Endothelial cell of umbilical vein (primary cell): ENCODE results near the gene C9orf153. TPM values are rescaled to one million over a fixed set of nuclear protein-coding genes. Genes with fewer than 3 reads are reported as not detected.

ENCODE experiments used
- BruUV-seq: library from RNA; stranded (reverse); fragments of 400-500 nt; replicated peaks from 2 replicates; lab custom pipeline; 2021; lab: Mats Ljungman, UMichigan
- CTCF ChIA-PET: fragments of 300-600, 350-600 bp; sonication (Branson Sonifier 250); formaldehyde crosslinking; loops from one replicate; lab custom pipeline; 2021; ENCODE audit warnings: antibody characterized with exemption, inconsistent platforms; lab: Charles Lee
- POLR2A ChIA-PET: fragments of 300-600, 350-600 bp; sonication (Branson Sonifier 250); formaldehyde crosslinking; loops from one replicate; lab custom pipeline; 2021; ENCODE audit warnings: antibody characterized with exemption, inconsistent platforms; lab: Charles Lee
- DNase-seq: peaks from one replicate; pipeline ENCODE4 v3.0.0-alpha.2; 2011; ENCODE audit warnings: low read depth, low spot score
- FAIRE-seq: peaks from 2 replicates; lab custom pipeline; 2011; peaks lifted over from hg19 to GRCh38; lab: Jason Lieb, UNC
- H2AFZ ChIP-seq: 2 replicates; pipeline ENCODE4 v1.6.0; 2012; ENCODE audit warnings: low read depth, low read length, control low read depth, inconsistent platforms
- H3K27ac ChIP-seq: 2 replicates; pipeline ENCODE4 v1.5.1; 2011; ENCODE audit warnings: low read depth, mild to moderate bottlenecking, control low read depth, low read length, moderate library complexity; ENCODE audit not compliant: insufficient read depth
- H3K27me3 ChIP-seq, 2 experiments: 2 replicates each; pipeline versions ENCODE4 v1.6.0 to v1.6.1; 2011; ENCODE audit warnings: low read length in 2 of 2, mixed read lengths in 1 of 2; ENCODE audit not compliant: control insufficient read depth in 2 of 2, insufficient read depth in 2 of 2
- H3K36me3 ChIP-seq, 2 experiments: 2 replicates in 1 of 2; 3 replicates in 1 of 2; pipeline ENCODE4 v1.5.1; 2011; ENCODE audit warnings: low read length in 2 of 2, mild to moderate bottlenecking in 1 of 2, moderate library complexity in 1 of 2; ENCODE audit not compliant: control insufficient read depth in 2 of 2, insufficient read depth in 2 of 2; ENCODE audit errors: extremely low read depth in 1 of 2
- H3K4me1 ChIP-seq: 3 replicates; pipeline ENCODE4 v1.5.1; 2011; ENCODE audit warnings: mild to moderate bottlenecking, low read length; ENCODE audit not compliant: control insufficient read depth, insufficient read depth; ENCODE audit errors: extremely low read depth
- H3K4me2 ChIP-seq: 2 replicates; pipeline ENCODE4 v1.6.1; 2011; ENCODE audit warnings: low read length, control low read depth, mixed read lengths; ENCODE audit not compliant: insufficient read depth
- H3K4me3 ChIP-seq, 3 experiments: fragments of 200-600 bp in 1 of 3; sonication (generic), shearing (Covaris generic) in 1 of 3; replicated peaks in 1 of 3; 2 replicates each; pipeline ENCODE4 v1.5.1; 2011 to 2016; ENCODE audit warnings: control low read depth in 3 of 3, low read length in 3 of 3, mild to moderate bottlenecking in 2 of 3, inconsistent platforms in 1 of 3, low read depth in 1 of 3, moderate library complexity in 1 of 3; ENCODE audit not compliant: insufficient read depth in 1 of 3
- H3K79me2 ChIP-seq: 2 replicates; pipeline ENCODE4 v1.6.0; 2012; ENCODE audit warnings: low read length, inconsistent platforms; ENCODE audit not compliant: control insufficient read depth, insufficient read depth
- H3K9ac ChIP-seq: replicated peaks from 2 replicates; pipeline ENCODE3; 2011; ENCODE audit warnings: low read length, control low read depth; ENCODE audit not compliant: insufficient read depth; ENCODE audit errors: extremely low read depth
- H3K9me1 ChIP-seq: replicated peaks from 3 replicates; pipeline ENCODE4 v1.6.0; 2011; ENCODE audit warnings: mild to moderate bottlenecking, low read length; ENCODE audit not compliant: control insufficient read depth, insufficient read depth; ENCODE audit errors: extremely low read depth
- H3K9me3 ChIP-seq: replicated peaks from 2 replicates; pipeline ENCODE4 v1.5.1; 2012; ENCODE audit warnings: low read length, inconsistent platforms; ENCODE audit not compliant: control insufficient read depth, insufficient read depth
- H4K20me1 ChIP-seq: replicated peaks from 2 replicates; pipeline ENCODE3; 2011; ENCODE audit warnings: mild to moderate bottlenecking, low read length; ENCODE audit not compliant: control insufficient read depth, insufficient read depth; ENCODE audit errors: extremely low read depth
- EZH2 ChIP-seq: IDR thresholded peaks from 2 replicates; pipeline ENCODE4 v1.6.1; 2012; ENCODE audit warnings: borderline replicate concordance, low read depth, mild to moderate bottlenecking, moderate library complexity, low read length, inconsistent platforms; ENCODE audit not compliant: severe bottlenecking
- FOS ChIP-seq: IDR thresholded peaks from 2 replicates; pipeline ENCODE4 v1.6.1; 2011; ENCODE audit warnings: mild to moderate bottlenecking, low read length, moderate library complexity, borderline replicate concordance; ENCODE audit not compliant: insufficient read depth
- GATA2 ChIP-seq: IDR thresholded peaks from 2 replicates; pipeline ENCODE4 v1.7.0; 2011; ENCODE audit warnings: low read depth, mild to moderate bottlenecking, moderate library complexity, mixed read lengths, low read length; ENCODE audit not compliant: insufficient read length, insufficient read depth
- JUN ChIP-seq: IDR thresholded peaks from 2 replicates; pipeline ENCODE4 v1.6.1; 2011; ENCODE audit warnings: borderline replicate concordance, low read depth; ENCODE audit not compliant: insufficient read length, insufficient read depth
- MYC ChIP-seq: IDR thresholded peaks from one replicate; pipeline ENCODE4 v1.6.1; 2011; ENCODE audit warnings: mild to moderate bottlenecking, low read depth, low read length
- dilution Hi-C: fragments of 300-500 bp; cut with MboI; formaldehyde crosslinking; loops from one replicate; pipeline ENCODE4 v1.15.0; 2019; ENCODE audit warnings: low sequenced_read_pairs; ENCODE audit not compliant: extremely low pct_ligation_motif_present
- intact Hi-C: fragments of 100-400 bp; cut with micrococcal nuclease; formaldehyde crosslinking; loops from one replicate; pipeline ENCODE4 v1.10.0; 2022
- polyA plus RNA-seq, 4 experiments: library from polyadenylated mRNA; depleted of rRNA in 3 of 4; stranded (reverse) in 3 of 4; unstranded in 1 of 4; fragments of >200 nt; gene quantifications; 2 replicates each; pipeline versions ENCODE4 v1.2.1 to v1.2.3, GENCODE V29; 2011 to 2012; ENCODE audit warnings: missing spikeins in 1 of 4
- total RNA-seq: library from RNA; stranded (reverse); gene quantifications from 2 replicates; pipeline ENCODE4 v1.2.3, GENCODE V29; 2021
- TF ChIP-seq, protein P1 (sequence below), 2 donors: IDR thresholded peaks; 1 replicate in 1 of 2; 2 replicates in 1 of 2; pipeline ENCODE4 v1.5.1; 2011; ENCODE audit warnings: low read length in 2 of 2, mild to moderate bottlenecking in 2 of 2, moderate library complexity in 2 of 2, control low read depth in 1 of 2, inconsistent platforms in 1 of 2, low read depth in 1 of 2; ENCODE audit not compliant: insufficient read depth in 1 of 2; ENCODE audit errors: extremely low read depth in 1 of 2
- TF ChIP-seq, protein P2 (sequence below): IDR thresholded peaks from 2 replicates; pipeline ENCODE4 v1.6.1; 2011; ENCODE audit not compliant: insufficient read depth, insufficient read length

The C9orf153 gene
- total and polyA plus RNA-seq, 2 donors (not counting 3 experiments of a cell fraction or from before 2014, with no cell fraction given), result 0.66 TPM; not detected in 1

DNA sequence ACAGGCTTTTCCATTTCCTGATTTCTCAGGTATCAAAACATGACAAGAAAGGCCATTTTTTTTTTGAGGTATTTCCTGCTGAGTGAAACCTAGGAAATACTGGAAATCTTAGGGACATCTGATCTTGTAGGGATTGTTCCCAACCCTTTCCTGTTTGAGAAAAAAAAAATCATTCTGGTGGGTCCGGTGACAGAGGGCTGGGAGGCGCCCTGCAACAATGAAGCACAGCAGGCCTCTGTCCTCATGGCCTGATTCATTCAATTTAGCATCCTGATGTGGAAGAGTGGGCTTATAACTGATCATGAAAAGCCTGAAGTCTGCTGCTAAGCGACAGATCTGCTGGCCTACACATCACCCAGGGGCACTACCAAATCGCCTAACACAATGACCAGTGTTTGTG lies 3.0 kb upstream of the C9orf153 start:
- dilution Hi-C loops (no loop called here), intact Hi-C loops (no loop called here)
- Histone ChIP-seq H2AFZ (no peak overlapping the region), H3K9me3 (no peaks in the 10 kb centered on the region), H3K9me1 (no peaks in the 10 kb centered on the region), H3K27ac (no peak overlapping the region), H3K4me3 (no peak overlapping the region), H3K4me2 (no peak overlapping the region), H3K27me3 (no peaks in the 10 kb centered on the region), H3K9ac (no peak overlapping the region), H3K36me3 (peaks cover 0 to 4% of the 10 kb centered on the region in 2 experiments), H3K79me2 (peaks cover 2% of the 10 kb centered on the region), H3K4me1 (peaks cover 5% of the 10 kb centered on the region), H4K20me1 (no peaks in the 10 kb centered on the region)
- FAIRE-seq (no peak), DNase-seq (no peak)
- CTCF ChIA-PET, result no interaction called here
- no TSS peak for BruUV-seq
- no peak for TF ChIP-seq EZH2
- TF ChIP-seq, protein P1, sequence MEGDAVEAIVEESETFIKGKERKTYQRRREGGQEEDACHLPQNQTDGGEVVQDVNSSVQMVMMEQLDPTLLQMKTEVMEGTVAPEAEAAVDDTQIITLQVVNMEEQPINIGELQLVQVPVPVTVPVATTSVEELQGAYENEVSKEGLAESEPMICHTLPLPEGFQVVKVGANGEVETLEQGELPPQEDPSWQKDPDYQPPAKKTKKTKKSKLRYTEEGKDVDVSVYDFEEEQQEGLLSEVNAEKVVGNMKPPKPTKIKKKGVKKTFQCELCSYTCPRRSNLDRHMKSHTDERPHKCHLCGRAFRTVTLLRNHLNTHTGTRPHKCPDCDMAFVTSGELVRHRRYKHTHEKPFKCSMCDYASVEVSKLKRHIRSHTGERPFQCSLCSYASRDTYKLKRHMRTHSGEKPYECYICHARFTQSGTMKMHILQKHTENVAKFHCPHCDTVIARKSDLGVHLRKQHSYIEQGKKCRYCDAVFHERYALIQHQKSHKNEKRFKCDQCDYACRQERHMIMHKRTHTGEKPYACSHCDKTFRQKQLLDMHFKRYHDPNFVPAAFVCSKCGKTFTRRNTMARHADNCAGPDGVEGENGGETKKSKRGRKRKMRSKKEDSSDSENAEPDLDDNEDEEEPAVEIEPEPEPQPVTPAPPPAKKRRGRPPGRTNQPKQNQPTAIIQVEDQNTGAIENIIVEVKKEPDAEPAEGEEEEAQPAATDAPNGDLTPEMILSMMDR (IDR thresholded peaks at IDR 0.05; ENCODE audit: extremely low read depth in 1 of 2, insufficient read depth in 1 of 2, low read depth in 1 of 2, low read length in 2 of 2), result no peak
- TF ChIP-seq, protein P2, sequence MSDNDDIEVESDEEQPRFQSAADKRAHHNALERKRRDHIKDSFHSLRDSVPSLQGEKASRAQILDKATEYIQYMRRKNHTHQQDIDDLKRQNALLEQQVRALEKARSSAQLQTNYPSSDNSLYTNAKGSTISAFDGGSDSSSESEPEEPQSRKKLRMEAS, result no peak
- no peak for TF ChIP-seq MYC
- TF ChIP-seq FOS, result no peak
- POLR2A ChIA-PET, result no interaction called here

DNA sequence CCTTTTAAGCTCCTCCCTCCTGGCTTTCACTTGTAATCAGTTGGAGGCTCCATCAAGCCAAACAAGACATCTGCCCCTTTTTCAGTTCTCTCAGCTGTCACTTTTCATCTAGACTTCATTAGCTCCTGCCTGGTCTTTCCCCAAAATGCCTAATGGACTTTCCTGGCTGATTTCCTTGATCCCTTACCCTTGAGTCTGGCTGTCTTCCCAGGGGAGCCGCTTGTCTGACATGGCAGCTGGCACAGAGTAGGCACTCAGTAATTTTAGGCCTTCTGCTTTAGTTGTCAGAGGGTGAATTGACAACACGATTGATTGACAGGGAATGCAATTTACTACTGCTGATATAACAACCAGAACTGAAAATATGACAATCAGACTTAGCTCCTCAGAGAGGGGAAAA lies 2.1 kb downstream of the C9orf153 start:
- Histone ChIP-seq H3K9me3 (no peaks in the 10 kb centered on the region), H3K9ac (no peak overlapping the region), H3K4me1 (no peaks in the 10 kb centered on the region), H3K9me1 (no peaks in the 10 kb centered on the region), H2AFZ (no peak overlapping the region), H3K4me2 (no peak overlapping the region), H3K27ac (no peak overlapping the region), H3K79me2 (no peaks in the 10 kb centered on the region), H3K4me3 (no peak overlapping the region), H4K20me1 (no peaks in the 10 kb centered on the region), H3K36me3 (no peaks in the 10 kb centered on the region), H3K27me3 (no peaks in the 10 kb centered on the region)
- intact Hi-C loops (no loop called here), dilution Hi-C loops (no loop called here)
- ChIA-PET CTCF (interaction anchor here (1.1 to 1.7 kb wide), 3 partner anchors 18 to 64 kb away, joined by 3 to 7 read pairs (median 4); no protein-coding TSS in a partner anchor), POLR2A (interaction anchor here (1.0 kb wide), 1 partner anchor 30 kb away, joined by 4 read pairs; no protein-coding TSS in a partner anchor)
- TF ChIP-seq JUN (no peak), GATA2 (no peak)
- no TSS peak for BruUV-seq
- DNase-seq, result no peak
- FAIRE-seq, result no peak
